Measurements from ENCODE around the gene DYNC1H1. TPM values are rescaled to one million over a fixed set of nuclear protein-coding genes. Genes with fewer than 3 reads are reported as not detected.

Gene DYNC1H1
- total and polyA plus RNA-seq, 2 of the 13 experiments (the other 11 are each of a cell fraction or from before 2014, with no cell fraction given): 74.4 to 239 TPM

DNA sequence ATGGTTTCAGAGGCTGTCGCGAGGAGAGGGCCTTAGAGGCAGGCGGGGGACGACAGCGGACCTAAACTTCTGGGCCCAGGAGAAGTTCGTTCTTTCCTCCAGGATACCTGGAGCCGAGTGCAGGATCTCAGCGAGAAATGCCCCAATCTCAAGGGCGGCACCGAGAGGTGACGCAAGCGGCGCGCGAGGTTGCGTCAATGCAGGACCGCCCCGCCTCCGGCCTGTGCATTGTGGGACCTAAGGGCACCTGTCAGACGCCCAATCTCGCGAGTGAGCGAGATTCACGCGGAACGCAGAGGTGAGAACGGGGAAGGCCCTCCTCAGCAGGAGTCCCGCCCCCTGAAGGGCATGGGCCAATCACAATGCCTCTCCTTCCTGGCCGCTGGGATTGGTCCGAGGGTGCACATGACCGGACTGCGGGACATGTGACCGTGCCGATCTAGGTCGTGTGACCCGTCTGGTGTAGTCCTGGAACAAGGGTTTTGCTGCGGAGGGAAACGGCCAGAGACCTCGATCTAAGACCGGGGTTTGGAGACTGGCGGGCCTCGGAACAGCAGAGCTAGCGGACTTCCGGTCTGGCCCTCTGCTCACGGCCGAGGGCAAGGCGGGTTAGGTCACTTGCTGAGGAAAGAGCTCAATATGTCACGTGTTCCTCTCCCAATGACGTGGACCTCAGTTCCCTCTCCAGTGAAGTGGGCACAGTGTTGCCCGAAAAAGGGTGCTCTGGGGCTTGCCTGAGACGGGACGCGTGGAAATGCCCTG lies 16.3 kb upstream of the DYNC1H1 start (continued):
- TF ChIP-seq, protein P1, sequence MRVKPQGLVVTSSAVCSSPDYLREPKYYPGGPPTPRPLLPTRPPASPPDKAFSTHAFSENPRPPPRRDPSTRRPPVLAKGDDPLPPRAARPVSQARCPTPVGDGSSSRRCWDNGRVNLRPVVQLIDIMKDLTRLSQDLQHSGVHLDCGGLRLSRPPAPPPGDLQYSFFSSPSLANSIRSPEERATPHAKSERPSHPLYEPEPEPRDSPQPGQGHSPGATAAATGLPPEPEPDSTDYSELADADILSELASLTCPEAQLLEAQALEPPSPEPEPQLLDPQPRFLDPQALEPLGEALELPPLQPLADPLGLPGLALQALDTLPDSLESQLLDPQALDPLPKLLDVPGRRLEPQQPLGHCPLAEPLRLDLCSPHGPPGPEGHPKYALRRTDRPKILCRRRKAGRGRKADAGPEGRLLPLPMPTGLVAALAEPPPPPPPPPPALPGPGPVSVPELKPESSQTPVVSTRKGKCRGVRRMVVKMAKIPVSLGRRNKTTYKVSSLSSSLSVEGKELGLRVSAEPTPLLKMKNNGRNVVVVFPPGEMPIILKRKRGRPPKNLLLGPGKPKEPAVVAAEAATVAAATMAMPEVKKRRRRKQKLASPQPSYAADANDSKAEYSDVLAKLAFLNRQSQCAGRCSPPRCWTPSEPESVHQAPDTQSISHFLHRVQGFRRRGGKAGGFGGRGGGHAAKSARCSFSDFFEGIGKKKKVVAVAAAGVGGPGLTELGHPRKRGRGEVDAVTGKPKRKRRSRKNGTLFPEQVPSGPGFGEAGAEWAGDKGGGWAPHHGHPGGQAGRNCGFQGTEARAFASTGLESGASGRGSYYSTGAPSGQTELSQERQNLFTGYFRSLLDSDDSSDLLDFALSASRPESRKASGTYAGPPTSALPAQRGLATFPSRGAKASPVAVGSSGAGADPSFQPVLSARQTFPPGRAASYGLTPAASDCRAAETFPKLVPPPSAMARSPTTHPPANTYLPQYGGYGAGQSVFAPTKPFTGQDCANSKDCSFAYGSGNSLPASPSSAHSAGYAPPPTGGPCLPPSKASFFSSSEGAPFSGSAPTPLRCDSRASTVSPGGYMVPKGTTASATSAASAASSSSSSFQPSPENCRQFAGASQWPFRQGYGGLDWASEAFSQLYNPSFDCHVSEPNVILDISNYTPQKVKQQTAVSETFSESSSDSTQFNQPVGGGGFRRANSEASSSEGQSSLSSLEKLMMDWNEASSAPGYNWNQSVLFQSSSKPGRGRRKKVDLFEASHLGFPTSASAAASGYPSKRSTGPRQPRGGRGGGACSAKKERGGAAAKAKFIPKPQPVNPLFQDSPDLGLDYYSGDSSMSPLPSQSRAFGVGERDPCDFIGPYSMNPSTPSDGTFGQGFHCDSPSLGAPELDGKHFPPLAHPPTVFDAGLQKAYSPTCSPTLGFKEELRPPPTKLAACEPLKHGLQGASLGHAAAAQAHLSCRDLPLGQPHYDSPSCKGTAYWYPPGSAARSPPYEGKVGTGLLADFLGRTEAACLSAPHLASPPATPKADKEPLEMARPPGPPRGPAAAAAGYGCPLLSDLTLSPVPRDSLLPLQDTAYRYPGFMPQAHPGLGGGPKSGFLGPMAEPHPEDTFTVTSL (CRISPR knock-in tag; IDR thresholded peaks at IDR 0.05; ENCODE audit: borderline replicate concordance): no peak
- TF ChIP-seq ELF3 (CRISPR knock-in tag; IDR thresholded peaks at IDR 0.05) (peak; percentile 68), ZNF264 (CRISPR knock-in tag; IDR thresholded peaks at IDR 0.05) (peak; percentile 59; the same call in 1 of the 2 replicates), ZNF101 (CRISPR knock-in tag; IDR thresholded peaks at IDR 0.05; ENCODE audit: borderline replicate concordance, low read depth) (no peak), ESRRA (CRISPR knock-in tag; IDR thresholded peaks at IDR 0.05; ENCODE audit: low read depth) (peak; percentile 41; the same call in 1 of the 2 replicates), EZH2 (conservative IDR thresholded peaks at IDR 0.05; ENCODE audit: low read depth, low read length) (no peak), DR1 (CRISPR knock-in tag; IDR thresholded peaks at IDR 0.05) (peak; percentile 94; the same call in 1 of the 2 replicates), E2F2 (CRISPR knock-in tag; IDR thresholded peaks at IDR 0.05; ENCODE audit: borderline replicate concordance) (peak; percentile 56; the same call in 1 of the 2 replicates), REPIN1 (CRISPR knock-in tag; IDR thresholded peaks at IDR 0.05; ENCODE audit: borderline replicate concordance, low read depth) (peak; percentile 91), CHD4 (IDR thresholded peaks at IDR 0.05; ENCODE audit: borderline replicate concordance, low read length) (peak; percentile 6; the same call in 1 of the 2 replicates), CBX1 (IDR thresholded peaks at IDR 0.05; ENCODE audit: low read depth) (peak; percentile 87), KMT2B (CRISPR knock-in tag; IDR thresholded peaks at IDR 0.05) (peak; percentile 77), ZNF501 (CRISPR knock-in tag; IDR thresholded peaks at IDR 0.05) (peak; percentile 95), RFXAP (CRISPR knock-in tag; IDR thresholded peaks at IDR 0.05; ENCODE audit: borderline replicate concordance) (peak; percentile 88; the same call in 1 of the 2 replicates), MED13 (CRISPR knock-in tag; IDR thresholded peaks at IDR 0.05) (0 out of 2 replicates have a peak, but pooled peaks have one; percentile 31), ZNF331 (CRISPR knock-in tag; IDR thresholded peaks at IDR 0.05) (peak; percentile 48), ZNF558 (CRISPR knock-in tag; IDR thresholded peaks at IDR 0.05; ENCODE audit: borderline replicate concordance) (peak; percentile 91; the same call in 1 of the 2 replicates), PCBP2 (optimal IDR thresholded peaks at IDR 0.05; ENCODE audit: low read depth, low read length, poor library complexity, severe bottlenecking) (no peak)
- TF ChIP-seq, protein P2, sequence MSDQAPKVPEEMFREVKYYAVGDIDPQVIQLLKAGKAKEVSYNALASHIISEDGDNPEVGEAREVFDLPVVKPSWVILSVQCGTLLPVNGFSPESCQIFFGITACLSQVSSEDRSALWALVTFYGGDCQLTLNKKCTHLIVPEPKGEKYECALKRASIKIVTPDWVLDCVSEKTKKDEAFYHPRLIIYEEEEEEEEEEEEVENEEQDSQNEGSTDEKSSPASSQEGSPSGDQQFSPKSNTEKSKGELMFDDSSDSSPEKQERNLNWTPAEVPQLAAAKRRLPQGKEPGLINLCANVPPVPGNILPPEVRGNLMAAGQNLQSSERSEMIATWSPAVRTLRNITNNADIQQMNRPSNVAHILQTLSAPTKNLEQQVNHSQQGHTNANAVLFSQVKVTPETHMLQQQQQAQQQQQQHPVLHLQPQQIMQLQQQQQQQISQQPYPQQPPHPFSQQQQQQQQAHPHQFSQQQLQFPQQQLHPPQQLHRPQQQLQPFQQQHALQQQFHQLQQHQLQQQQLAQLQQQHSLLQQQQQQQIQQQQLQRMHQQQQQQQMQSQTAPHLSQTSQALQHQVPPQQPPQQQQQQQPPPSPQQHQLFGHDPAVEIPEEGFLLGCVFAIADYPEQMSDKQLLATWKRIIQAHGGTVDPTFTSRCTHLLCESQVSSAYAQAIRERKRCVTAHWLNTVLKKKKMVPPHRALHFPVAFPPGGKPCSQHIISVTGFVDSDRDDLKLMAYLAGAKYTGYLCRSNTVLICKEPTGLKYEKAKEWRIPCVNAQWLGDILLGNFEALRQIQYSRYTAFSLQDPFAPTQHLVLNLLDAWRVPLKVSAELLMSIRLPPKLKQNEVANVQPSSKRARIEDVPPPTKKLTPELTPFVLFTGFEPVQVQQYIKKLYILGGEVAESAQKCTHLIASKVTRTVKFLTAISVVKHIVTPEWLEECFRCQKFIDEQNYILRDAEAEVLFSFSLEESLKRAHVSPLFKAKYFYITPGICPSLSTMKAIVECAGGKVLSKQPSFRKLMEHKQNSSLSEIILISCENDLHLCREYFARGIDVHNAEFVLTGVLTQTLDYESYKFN (CRISPR knock-in tag; conservative IDR thresholded peaks at IDR 0.05): peak; percentile 51; the same call in 1 of the 2 replicates
